Right atrium auricular region (tissue), 2 donors: Measurements from ENCODE around the gene IGBP1. TPM values are rescaled to one million over a fixed set of nuclear protein-coding genes. Genes with fewer than 3 reads are reported as not detected.
"Not testable (repeated sequence)": the region's sequence is repeated elsewhere in the genome, so short reads cannot be mapped to it uniquely, and the experiment has no call there.

Source experiments
- DNase-seq: peaks from one replicate; pipeline ENCODE4 v3.0.0-alpha.2; 2019; ENCODE audit warnings: low spot score
- H3K27ac ChIP-seq, 2 donors: fragments of 200-600 bp; sonication (generic); 1 replicate in 1 of 2; 2 replicates in 1 of 2; pipeline ENCODE4 v1.5.1; 2016 to 2019
- H3K27me3 ChIP-seq, 2 donors: fragments of 200-600 bp; sonication (generic); one replicate each; pipeline versions ENCODE4 v1.5.1 to v1.6.0; 2017 to 2019
- H3K36me3 ChIP-seq: fragments of 200-600 bp; sonication (generic); one replicate; pipeline ENCODE4 v1.5.1; 2016
- H3K4me1 ChIP-seq, 2 donors: fragments of 200-600 bp; sonication (generic); one replicate each; pipeline versions ENCODE4 v1.5.1 to v1.6.0; 2017 to 2019
- H3K4me3 ChIP-seq, 2 donors: fragments of 200-600 bp; sonication (generic); 1 replicate in 1 of 2; 2 replicates in 1 of 2; pipeline ENCODE4 v1.5.1; 2017 to 2019; ENCODE audit warnings: mild to moderate bottlenecking in 1 of 2, moderate library complexity in 1 of 2
- H3K9me3 ChIP-seq, 2 donors: fragments of 200-600 bp; sonication (generic); one replicate each; pipeline ENCODE4 v1.5.1; 2019
- total RNA-seq, 2 donors: library from RNA; depleted of rRNA; stranded (reverse); fragments of >200 nt; gene quantifications; one replicate each; pipeline ENCODE4 v1.1.0, GENCODE V29; 2016
- TF ChIP-seq, protein P1 (sequence below), 2 donors: fragments of 200-600 bp; sonication (generic); IDR thresholded peaks; one replicate each; pipeline ENCODE4 v1.5.1; 2019; ENCODE audit warnings: antibody characterized with exemption in 2 of 2

IGBP1 gene
- total RNA-seq, 2 donors from 2014 or later = 47.1 to 50.4 TPM

DNA sequence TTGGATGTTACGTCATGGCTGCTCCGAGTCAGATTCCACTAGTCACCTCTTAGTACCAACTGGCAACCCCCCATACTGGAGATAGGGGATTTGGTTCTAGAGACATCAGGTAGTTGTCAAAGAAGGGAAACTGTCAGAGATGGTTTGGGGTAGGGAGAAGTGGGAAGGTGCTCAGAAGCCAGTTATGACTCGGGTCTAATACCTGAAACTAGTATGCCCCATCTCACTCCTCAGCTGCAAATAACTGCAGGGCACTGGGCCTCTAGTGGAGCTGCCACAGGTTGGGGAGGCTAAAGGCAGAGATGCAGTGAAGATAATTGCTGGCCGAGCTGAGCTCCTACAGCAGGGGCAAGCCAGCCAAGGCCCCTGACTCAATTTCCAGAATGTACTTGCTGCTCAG, 41.0 kb upstream of the IGBP1 start:
- no peak for DNase-seq
- H3K4me3 ChIP-seq = no peak overlapping the region
- TF ChIP-seq, protein P1, sequence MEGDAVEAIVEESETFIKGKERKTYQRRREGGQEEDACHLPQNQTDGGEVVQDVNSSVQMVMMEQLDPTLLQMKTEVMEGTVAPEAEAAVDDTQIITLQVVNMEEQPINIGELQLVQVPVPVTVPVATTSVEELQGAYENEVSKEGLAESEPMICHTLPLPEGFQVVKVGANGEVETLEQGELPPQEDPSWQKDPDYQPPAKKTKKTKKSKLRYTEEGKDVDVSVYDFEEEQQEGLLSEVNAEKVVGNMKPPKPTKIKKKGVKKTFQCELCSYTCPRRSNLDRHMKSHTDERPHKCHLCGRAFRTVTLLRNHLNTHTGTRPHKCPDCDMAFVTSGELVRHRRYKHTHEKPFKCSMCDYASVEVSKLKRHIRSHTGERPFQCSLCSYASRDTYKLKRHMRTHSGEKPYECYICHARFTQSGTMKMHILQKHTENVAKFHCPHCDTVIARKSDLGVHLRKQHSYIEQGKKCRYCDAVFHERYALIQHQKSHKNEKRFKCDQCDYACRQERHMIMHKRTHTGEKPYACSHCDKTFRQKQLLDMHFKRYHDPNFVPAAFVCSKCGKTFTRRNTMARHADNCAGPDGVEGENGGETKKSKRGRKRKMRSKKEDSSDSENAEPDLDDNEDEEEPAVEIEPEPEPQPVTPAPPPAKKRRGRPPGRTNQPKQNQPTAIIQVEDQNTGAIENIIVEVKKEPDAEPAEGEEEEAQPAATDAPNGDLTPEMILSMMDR (IDR thresholded peaks at IDR 0.05) = no peak
- H3K27ac ChIP-seq = no peak overlapping the region
- H3K27me3 ChIP-seq = no peaks in the 10 kb centered on the region
- H3K4me1 ChIP-seq = peaks cover 0 to 5% of the 10 kb centered on the region in 2 donors
- H3K36me3 ChIP-seq = no peaks in the 10 kb centered on the region
- no peaks in the 10 kb centered on the region for H3K9me3 ChIP-seq

DNA sequence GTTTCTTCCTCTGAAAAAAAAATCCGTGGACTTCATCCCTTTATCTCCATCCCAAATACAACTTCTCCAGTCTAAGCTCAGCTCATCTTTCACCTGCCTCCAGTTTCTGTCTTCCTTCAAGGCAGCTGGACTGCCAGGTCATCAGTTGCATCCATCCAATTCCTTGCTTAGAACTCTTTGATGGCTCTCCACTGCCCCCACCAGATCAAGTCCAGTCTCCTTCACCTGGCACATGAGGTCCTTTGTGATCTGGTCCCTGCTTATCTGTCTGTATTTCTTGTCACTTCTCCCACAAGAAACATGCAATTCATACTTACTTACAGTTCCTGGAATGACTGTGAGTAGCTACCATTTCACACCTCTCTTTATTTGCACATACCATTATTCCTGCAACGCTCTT, 37.2 kb upstream of the IGBP1 start:
- Histone ChIP-seq H3K27ac (no peak overlapping the region), H3K4me1 (no peaks in the 10 kb centered on the region), H3K27me3 (no peaks in the 10 kb centered on the region), H3K4me3 (no peak overlapping the region), H3K9me3 (no peaks in the 10 kb centered on the region), H3K36me3 (no peaks in the 10 kb centered on the region)
- TF ChIP-seq, protein P1 (IDR thresholded peaks at IDR 0.05) = peak in 1 of 2 donors; percentile 41
- no peak for DNase-seq

DNA sequence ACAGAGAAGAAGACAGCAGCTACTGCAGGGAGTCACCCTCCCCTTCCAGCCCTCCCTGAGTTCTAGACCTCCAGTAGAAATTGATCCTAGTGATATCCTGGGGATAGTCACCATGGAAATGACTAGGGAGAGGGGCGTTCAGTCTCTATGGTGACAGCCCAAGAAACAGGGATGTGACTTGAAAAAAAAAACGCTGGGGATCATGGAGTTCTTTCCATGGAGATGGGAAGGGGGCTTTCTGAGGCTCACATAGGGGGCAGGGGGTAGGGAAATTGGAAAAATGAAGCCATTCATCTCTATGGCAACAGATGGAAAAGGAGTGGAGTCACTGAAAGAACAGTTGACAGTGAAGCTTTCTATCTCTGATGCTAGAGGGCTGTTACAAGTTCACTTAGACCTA, 28.0 kb upstream of the IGBP1 start:
- TF ChIP-seq, protein P1 (IDR thresholded peaks at IDR 0.05) = no peak
- H3K9me3 ChIP-seq = no peaks in the 10 kb centered on the region
- no peak overlapping the region for H3K27ac ChIP-seq
- H3K27me3 ChIP-seq = no peaks in the 10 kb centered on the region
- DNase-seq = no peak
- no peaks in the 10 kb centered on the region for H3K4me1 ChIP-seq
- no peaks in the 10 kb centered on the region for H3K36me3 ChIP-seq
- H3K4me3 ChIP-seq = no peak overlapping the region

DNA sequence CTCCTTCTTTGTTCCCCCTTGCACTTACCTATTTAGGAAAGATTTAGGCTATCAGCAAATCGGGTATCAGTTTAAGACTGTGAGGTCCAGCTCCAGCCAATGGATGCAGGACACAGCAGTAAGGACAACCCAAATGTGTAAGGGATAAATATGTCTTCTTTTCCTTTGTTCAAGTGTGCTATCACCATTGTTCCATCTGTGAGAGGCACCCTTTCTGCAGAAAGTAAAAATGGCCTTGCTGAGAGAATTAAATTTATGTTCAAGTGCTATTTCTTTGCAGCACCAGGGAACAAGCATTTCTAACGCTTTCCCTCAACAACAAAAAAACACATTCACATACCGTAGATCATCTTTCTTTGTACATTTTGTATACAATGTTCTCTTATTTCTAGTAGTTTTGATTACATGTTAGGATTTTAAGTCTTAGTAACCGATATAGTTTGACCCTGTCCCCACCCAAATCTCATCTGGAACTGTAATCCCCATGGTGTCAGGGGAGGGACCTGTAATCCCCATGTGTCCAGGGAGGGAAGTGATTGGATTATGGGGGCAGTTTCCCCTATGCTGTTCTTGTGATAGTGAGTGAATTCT, 21.7 kb upstream of the IGBP1 start:
- not testable (repeated sequence) for H3K27ac ChIP-seq, H3K4me1 ChIP-seq, H3K4me3 ChIP-seq, H3K36me3 ChIP-seq, H3K27me3 ChIP-seq, DNase-seq
- peaks cover 6 to 30% of the 10 kb centered on the region in 2 donors for H3K9me3 ChIP-seq

DNA sequence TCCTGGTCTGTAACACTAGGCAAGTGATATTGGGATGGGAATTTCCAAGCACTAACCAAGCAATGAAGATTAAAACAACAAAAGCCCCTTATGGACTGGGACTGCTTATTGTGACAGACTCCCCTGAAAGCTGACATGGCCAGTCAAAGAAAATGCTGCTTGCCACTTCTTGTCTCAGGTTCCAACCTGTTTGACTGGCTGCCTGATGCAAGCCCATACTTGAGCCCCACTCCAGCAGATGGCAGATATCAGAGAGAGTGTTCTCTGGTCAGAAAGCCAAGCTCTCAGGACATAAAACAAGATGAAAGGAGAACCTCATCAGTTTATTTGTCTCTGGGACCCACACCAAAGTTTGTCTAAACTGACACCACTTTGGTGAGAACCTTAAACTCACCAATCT, 15.5 kb upstream of the IGBP1 start:
- TF ChIP-seq, protein P1 (IDR thresholded peaks at IDR 0.05) = no peak
- no peaks in the 10 kb centered on the region for H3K4me1 ChIP-seq
- peaks cover 0 to 5% of the 10 kb centered on the region in 2 donors for H3K9me3 ChIP-seq
- no peak overlapping the region for H3K27ac ChIP-seq
- DNase-seq = no peak
- H3K27me3 ChIP-seq = no peaks in the 10 kb centered on the region
- H3K36me3 ChIP-seq = no peaks in the 10 kb centered on the region
- no peak overlapping the region for H3K4me3 ChIP-seq

DNA sequence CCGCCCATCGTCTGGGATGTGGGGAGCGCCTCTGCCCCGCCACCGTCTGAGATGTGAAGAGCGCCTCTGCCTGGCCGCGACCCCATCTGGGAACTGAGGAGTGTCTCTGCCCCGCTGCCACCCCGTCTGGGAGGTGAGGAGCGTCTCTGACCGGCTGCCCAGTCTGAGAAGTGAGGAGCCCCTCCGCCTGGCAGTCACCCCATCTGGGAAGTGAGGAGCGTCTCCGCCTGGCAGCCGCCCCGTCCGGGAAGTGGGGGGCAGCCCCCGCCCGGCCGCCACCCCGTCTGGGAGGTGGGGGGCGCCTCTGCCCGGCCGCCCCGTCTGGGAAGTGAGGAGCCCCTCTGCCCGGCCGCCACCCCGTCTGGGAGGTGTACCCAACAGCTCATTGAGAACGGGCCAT, 10.2 kb upstream of the IGBP1 start:
- not testable (repeated sequence) for H3K27ac ChIP-seq, H3K4me1 ChIP-seq, H3K9me3 ChIP-seq, DNase-seq, H3K36me3 ChIP-seq, H3K27me3 ChIP-seq, H3K4me3 ChIP-seq

DNA sequence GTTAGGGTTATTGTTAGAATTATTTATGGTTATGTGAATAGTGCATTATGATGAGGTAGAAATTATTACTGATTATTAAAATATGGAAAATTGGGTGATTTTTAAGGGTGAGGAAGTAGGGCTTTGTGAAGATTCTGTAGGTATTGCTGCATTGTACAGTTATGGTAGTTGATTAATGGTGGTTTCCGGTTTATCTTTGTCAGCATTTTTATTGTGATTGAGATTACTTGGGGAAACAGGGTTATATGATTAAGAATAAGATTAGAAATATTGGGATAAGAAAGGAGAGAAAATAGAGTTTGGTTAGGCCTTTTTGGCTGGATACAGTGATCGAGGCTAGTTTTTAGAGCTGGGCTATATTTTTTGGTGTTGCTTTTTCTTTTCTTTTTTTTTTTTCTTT, 8.6 kb upstream of the IGBP1 start:
- no peak for DNase-seq
- no peaks in the 10 kb centered on the region for H3K9me3 ChIP-seq
- no peaks in the 10 kb centered on the region for H3K4me1 ChIP-seq
- no peak overlapping the region for H3K4me3 ChIP-seq
- TF ChIP-seq, protein P1 (IDR thresholded peaks at IDR 0.05) = no peak
- H3K36me3 ChIP-seq = no peaks in the 10 kb centered on the region
- no peaks in the 10 kb centered on the region for H3K27me3 ChIP-seq
- H3K27ac ChIP-seq = no peak overlapping the region
